Stimulated activated CD8-positive, alpha-beta memory T cell treated with anti-CD3 and anti-CD28 coated beads, Interleukin-7, amount 100 ng/mL, for 24 hours (primary cell): Measurements from ENCODE around the gene ZNF90.
"Not testable (repeated sequence)": the region's sequence is repeated elsewhere in the genome, so short reads cannot be mapped to it uniquely, and the experiment has no call there.

ENCODE experiments used
- DNase-seq: peaks from one replicate; pipeline ENCODE4 v3.0.0-alpha.2; 2020; ENCODE audit warnings: low read depth

The ZNF90 gene

DNA sequence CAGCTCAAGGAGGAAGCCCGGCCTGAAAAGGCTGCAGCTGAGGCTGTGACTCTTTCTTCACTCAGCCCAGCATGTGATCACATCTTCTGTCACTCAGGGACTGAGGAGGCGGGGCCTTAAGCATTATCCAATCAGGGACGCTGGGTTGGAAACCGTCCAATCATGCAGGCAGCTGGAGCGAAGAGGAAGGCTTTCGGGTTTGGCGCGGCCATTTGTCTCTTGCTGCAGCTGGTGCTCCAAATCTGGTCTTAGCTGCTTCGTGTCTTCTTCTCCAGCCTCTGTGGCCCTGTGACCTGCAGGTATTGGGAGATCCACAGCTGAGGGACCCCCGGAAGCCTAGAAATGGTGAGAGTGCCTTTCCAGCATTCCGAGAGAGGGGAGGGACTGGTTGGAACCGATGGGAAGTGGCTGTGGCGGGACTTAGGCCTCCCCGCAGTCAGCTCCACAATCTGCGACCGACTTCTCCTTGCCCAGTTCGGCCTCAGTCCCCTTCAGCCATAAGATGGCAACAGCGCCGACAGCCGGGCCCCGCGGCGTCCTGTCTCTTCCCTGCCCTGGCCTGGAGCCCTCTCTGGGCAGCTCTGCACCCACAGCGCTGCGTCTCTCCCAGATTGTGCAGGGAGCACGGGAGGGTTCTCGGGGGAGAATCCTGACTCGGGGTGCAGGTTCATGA is at the start of gene ZNF90:
Gene ZNF90 (plus strand): TSS at position 210 of the 673 bp plus-strand sequence. CDS start 133 bp downstream, at position 343.
- DNase-seq = peak; percentile 67

DNA sequence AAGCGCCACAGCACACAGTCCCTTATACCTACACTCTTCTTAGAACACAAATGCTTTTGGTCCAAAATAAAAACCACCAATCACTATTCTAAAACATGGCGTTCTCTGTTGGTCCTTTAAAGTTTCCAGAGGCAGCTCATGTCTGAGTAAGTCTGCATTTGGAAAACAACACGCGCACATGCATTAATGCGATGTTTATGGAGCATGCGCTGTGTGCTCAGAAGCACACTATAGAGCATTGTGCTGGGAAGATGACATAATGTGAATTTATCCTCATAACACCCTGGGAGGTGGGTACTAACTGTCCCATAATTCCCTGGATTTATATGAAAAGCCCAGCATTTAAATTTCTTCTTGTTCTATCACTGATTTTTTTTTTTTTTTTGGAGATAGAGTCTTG is 49.2 kb upstream of the ZNF90 start:
- DNase-seq = no peak

DNA sequence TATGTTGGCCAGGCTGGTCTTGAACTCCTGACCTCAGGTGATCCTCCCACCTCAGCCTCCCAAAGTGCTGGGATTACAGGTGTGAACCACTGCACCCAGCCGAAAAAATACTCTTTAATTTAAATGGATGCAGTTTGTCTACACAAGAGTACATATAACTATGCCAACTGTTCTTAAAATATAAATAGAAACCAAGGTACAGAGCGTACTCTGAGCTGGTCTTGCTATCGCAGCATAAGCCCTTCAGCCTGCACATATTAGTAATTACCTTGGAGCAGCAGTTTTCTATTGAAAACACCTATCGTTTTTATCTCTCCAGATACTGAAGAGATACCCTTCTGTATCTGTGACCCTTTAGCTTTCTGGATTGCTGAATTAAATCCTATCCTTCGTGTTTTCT is 41.9 kb upstream of the ZNF90 start:
- no peak for DNase-seq

DNA sequence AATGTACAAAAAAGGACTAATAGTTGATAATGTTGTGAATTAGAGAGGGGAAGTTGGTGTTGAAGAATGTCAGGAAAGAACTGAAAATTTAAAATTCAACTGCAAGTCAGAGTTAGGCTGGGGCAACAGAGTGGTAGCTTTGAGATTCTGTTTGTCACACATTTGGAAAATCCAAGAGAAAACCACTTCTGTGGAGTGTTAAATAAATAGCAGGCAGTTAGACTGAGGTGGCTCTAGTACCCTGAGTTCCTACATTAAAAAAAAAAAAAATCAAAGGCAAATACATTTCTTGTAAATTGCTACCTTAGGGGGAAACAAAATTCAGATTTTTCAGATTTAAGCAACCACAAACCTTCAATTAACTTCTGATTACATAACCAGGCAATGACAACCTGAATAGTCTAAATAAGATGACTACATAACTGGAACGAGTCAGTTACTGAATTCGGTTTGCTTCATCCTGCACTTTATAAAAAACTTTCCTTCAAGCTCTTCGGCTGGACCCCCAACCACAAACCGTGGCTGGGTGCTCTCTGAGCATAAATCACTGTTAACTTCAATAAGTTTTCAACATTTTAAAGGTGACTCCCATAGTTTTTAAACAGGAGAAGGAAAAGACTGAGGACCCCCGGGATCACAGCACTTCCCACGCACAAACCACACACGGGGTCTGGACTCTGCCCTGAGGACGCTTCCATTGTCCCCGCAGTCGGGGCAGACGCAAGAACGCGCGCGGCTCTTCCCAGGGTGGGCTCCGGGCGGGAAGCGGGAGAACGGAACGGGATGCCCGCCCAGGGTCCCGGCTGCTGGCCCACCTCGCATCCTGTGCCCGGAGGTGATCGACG is 39.2 kb upstream of the ZNF90 start:
- DNase-seq = no peak

DNA sequence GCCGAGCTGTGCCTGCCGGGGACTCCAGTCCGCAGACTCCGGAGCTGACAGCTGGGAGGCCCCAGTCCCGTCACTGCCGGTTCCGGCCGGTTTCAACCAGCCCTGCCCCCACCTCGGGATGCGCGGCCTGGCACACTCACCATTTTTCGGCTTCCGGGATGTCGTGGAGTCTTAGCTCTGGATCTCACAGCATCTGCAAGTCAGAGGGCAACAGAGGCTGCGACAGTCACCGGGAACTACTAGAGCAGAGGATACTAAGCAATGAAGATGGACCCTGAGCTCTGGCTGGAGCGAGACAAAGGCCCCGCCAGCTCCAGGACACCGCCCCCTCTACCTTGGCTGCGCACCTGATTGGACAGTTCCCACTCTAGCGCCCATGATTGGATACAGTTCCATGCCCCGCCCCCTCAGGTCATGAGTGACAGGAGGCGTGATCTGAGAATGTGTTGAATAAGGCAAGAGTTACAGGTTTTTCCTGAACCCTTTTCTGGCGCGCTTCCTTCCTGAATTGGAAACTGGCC is 38.5 kb upstream of the ZNF90 start, which contains the start of gene ZNF682:
Gene ZNF682 (minus strand): TSS at position 303 of the 521 bp plus-strand sequence. CDS start 160 bp downstream, at position 143.
- DNase-seq = peak; percentile 95

DNA sequence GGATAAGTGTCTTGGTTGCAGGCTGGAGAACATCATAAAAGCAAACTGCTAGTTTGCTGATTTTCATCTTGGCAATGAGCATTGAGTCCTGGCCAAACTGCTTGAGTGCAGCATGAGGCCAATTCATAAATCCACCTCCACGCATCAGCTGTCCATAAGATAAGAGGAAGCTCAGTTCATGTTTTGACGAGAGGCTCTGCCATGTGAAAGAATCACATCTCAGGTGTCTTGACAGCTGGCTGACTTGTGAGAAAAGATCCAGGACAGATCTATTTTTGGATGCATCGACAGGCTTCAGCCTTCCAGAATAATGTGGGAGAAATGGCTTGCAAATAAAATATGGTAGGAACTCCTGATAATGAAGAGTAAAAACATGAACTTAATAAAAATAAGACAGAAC is 33.1 kb upstream of the ZNF90 start:
- DNase-seq = no peak

DNA sequence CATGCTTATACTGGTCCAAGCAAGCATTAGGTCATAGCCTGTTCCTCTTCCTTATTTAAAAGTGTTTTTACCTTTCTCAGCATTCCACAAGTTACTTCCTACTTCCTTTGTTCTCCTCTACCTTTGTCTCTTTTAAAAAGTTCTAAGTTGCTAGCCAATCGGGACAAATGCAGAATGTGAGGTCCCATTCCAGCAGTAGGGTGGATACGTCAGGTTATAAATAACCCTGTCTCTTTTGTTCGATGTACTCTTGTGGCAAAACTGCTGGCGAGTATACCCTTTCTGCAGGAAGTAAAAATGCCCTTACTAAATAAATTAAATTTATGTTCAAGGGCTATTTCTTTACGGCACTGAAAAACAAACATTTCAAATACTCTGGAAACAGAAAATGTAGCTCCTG is 32.1 kb upstream of the ZNF90 start:
- DNase-seq = not testable (repeated sequence)

DNA sequence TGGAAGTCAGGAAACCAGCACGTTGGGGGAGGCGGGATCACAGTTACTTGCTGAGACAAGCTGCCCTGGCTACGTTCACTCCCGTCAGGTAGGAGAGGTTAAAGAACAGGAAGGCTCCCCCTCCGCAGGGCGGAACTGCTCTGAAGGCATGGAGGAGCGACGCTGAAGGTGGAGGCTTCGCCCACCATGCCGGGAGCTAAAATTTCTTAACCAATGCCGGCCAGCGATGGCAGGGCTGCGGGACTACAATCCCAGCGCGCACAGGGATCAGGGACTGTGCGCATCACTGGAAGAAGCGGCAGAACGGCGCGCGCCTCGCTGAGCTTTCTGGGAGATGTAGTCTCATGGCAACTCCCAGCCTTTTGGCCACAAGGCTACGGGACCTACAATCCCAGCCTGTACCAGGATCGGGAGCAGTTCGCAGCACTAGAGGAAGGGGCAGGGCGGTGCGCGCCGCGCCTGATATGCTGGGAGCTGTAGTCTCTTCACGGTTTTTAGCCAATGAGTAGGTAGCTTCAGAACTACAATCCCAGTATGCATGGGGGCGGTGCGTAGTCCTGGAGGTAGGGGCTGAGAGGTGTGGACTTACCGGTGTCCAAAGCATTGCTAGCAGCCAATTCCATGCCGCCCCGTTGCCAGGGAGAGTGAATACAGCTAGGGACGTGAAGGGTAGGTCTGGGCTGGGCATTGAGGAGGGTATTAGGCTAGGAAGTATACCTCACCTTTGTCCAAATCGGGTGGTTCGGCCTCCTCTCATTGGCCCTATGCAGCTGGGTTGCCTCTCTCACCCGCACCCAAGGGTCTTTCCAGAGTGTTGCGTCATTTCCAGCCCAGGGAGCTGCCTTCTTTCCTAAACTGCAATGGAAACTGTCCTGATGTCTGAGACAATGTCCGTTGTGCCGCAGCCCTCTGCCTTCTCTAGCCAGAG is 25.7 kb upstream of the ZNF90 start:
- DNase-seq = peak; percentile 44

DNA sequence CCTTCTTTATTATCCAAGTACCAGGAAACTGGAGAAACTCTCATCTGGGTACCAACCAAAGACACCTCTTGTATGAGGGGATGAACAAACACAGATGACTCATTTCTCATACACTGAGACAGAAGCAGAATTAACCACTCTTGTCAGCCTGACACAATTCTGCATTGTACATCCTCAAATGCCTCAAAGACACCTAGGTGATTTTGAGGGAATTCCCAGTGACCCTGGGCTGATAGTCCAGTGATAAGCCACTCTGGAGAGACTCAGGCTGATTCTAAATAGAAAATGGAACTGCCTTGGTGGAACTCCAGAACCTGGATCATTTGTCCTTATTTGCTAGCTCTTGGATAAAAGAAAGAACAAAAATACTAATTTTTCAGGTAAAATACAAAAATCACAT is 19.1 kb upstream of the ZNF90 start:
- DNase-seq = not testable (repeated sequence)

DNA sequence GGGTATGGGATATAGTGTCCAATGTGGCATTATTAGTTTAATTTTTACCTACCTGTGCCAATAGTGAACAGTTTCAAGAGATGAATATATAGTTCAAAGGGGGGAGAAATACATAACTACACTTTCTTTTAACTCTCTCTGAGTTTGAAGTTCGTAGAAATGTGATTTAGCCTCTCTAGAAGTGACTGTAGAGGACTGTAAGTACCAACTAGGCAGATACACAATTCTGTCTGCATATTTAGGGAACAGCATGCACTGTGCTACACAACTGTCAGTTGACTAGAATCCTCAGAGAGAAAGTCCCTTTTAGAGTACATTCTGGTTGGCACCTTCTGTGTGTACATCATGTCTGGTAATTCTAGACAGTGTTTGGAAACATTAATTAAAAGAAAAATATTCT is 17.5 kb upstream of the ZNF90 start:
- DNase-seq = no peak

DNA sequence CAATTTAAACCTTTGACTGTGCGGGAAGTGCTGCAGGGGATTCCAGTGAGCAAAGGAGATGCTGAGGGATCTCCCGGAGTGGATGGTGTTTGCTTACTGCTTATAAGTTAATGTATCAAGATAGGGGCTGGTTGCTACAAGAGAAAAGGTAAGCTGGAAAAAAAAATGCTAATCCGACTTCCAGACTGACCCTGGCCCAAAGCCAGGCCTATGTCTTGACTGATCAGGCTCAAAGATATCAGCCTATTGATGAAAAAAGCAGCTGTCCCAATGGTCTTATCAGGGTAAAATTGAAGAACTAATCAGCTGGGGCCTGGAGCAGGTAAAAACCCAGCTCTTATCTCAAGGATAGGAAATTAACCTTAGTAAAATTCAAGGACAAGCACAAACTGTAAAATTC is 10.9 kb upstream of the ZNF90 start:
- DNase-seq = no peak

DNA sequence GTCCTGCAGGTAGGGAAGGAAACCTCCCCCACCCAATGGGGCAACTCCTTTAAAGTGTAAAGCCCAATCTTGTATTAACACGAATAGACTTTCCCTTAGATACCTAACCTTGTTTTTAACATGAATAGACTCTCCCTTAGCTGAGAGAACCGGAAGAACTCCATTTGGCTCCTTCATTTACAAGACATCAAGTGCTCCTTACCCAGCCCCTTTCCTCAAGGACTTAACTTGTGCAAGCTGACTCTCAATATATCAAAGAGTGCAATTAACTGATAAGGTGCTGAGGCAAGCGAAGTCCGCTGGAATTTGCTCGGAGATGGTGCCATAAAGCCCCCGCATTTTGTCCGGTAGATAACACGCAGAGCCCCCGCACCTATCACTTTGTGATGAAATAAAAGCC is 9.9 kb upstream of the ZNF90 start:
- DNase-seq = no peak

DNA sequence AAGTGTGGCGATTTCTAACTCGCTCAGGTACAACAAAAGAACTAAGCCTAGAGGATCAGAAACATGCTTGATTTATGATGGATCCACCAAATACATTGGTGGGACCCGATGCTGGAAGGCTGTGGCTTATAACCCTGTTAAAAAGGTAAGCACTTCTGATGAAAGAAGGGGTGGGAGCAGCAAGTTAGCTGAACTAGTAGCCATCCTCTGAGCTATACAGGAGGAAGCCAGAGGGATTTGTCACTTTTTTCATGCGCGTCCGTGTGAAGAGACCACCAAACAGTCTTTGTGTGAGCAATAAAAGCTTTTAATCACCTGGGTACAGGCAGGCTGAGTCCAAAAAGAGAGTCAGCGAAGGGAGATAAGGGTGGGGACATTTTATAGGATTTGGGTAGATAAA is 9.2 kb upstream of the ZNF90 start:
- not testable (repeated sequence) for DNase-seq

DNA sequence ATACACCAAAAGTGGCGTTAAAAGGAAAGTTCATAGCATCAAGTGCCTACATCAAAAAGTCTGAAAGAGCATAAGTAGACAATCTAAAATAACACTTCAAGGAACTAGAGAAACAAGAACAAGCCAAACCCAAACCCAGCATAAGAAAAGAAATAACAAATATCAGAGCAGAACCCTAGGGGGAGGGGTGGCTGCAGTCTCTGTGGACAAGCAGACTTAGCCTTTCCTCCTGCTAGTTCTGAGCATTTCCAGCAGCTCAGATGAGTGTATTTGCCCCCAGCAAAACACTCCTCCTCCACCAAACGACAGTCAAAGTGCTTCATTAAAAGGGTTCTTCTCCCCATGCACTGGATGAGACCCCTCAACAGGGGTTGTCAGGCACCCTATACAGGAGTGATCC is 7.1 kb upstream of the ZNF90 start:
- DNase-seq = no peak

DNA sequence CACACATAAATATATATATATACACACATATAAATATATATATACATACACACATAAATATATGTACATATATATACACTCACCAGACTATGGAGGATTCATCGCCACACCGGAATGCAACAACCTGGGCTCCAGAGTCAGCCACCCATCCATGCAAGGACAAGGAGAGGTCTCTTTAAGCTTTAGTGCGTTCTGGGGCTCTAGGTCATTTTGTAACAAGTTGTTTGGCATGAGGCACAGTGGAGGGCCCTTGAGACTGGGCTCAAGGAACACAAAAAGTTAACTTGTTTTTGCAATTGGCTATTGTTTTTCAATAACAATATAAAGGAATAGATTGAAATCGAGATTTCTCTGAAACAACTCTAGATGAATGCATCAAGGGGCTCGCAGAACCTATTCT is 4.9 kb upstream of the ZNF90 start:
- no peak for DNase-seq

DNA sequence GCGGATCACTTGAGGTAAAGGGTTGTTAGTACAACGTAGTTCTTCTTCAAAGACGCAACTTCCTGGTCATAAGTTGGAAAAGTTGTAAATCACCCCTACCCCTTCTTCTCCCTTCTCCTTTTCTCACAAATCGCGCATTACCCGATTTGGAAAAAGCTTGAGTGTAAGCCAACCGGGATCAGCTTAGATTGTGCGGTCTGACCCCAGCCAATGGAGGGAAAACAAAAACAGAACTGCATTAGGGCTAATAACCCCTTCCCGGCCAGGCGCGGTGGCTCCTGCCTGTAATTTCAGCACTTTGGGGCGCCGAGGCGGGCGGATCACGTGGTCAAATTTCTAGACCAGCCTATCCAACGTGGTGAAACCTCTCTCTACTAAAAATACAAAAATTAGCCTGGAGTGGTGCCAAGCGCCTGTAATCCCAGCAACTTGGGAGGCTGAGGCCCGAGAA is 806 bp downstream of the ZNF90 start:
- no peak for DNase-seq

DNA sequence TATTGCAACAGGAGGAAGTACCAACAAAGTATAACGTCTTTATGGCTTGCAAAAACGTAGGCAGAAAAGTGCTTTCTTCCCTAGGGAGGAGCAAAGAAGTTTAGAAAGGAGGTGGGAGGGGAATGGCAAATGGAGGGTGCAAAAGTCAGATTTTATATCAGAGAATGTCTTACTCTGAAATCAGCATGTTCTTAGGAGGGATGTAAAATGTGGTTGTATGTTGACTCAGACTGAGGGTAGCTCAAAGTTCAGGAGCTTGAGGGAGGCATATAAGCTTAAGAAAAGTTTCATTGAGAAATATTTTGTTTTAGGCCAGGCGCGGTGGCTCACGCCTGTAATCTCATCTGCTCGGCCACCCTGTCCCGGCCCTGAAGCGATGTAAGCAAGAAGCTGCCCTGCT is 1.7 kb downstream of the ZNF90 start:
- no peak for DNase-seq

DNA sequence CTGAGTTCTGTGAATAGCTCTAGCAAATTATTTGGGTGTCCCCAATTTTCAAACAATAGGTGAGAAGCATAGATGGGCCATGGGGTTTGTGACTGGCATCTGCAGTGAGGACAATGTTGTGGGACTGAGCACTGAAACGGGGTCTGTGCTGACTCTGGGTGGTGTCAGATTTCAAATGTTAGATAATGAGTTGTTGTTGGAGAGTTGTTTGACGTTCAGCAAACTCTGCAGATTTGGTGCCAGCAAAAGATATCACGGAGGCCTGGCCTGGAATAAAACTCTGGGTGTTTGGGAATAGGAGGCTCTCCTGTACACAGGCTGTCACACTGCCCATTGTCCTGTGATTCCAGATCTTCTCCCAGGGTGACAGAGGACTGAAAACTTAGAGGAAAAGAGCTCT is 2.9 kb downstream of the ZNF90 start:
- DNase-seq = no peak

DNA sequence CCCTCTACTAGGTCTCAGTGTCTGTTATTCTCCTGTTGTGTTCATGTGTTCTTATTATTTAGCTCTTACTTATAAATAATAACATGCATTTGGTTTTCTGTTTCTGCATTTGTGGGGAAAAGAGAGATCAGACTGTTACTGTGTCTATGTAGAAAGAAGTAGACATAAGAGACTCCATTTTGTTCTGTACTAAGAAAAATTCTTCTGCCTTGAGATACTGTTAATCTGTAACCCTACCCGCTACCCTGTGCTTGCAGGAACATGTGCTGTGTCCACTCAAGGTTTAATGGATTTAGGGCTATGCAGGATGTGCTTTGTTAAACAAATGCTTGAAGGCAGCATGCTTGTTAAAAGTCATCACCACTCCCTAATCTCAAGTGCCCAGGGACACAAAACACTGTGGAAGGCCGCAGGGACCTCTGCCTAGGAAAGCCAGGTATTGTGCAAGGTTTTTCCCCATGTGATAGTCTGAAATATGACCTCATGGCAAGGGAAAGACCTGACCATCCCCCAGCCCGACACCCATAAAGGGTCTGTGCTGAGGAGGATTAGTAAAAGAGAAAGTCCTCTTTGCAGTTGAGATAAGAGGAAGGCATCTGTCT is 4.5 kb downstream of the ZNF90 start:
- not testable (repeated sequence) for DNase-seq

DNA sequence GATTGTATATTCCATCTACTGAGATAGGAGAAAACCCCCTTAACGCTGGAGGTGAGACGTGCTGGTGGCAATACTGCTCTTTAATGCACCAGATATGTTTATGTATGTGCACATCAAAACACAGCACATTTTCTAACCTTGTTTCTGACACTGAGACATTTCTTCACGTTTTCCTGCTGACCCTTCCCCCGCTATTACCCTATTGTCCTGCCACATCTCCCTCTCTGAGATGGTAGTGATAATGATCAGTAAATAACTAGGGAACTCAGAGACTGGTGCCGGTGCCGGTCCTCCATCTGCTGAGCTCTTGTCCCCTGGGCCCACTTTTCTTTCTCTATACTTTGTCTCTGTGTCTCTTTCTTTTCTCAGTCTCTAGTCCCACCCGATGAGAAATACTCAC is 5.1 kb downstream of the ZNF90 start:
- DNase-seq = not testable (repeated sequence)

DNA sequence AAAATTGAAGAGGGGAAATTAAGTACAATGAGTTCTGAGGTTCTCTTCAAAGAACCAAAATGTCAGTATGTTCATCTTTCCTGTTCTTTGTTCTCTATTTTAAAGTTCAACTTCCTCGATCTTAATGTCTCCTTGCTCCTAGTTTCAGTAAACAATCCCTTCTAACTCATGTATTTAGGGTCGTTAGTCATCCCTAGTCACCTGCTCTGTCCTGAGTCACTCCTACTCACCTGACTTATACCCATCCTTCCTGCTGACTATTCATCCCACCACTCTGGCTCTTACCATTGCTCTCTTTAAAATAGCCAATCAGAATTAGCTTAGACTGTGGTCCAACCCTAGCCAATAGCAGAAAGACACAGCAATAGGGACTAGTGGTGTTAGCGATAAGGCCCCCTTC is 24.3 kb downstream of the ZNF90 start:
- no peak for DNase-seq
